Progenitor cell of endocrine pancreas (in vitro differentiated cells): ENCODE results near the gene CASTOR1. TPM values are rescaled to one million over a fixed set of nuclear protein-coding genes. Genes with fewer than 3 reads are reported as not detected.

Experiments
- DNase-seq: peaks from one replicate; pipeline ENCODE4 v3.0.0; 2021; ENCODE audit warnings: low spot score; ENCODE audit not compliant: unreplicated experiment
- H3K27ac Mint-ChIP-seq: 2 replicates; pipeline ENCODE4 v1.8.0; 2021; ENCODE audit warnings: mild to moderate bottlenecking, moderate library complexity, mixed read lengths
- H3K27me3 Mint-ChIP-seq: 2 replicates; pipeline ENCODE4 v1.8.0; 2021; ENCODE audit warnings: mixed read lengths
- H3K36me3 Mint-ChIP-seq: 2 replicates; pipeline ENCODE4 v1.8.0; 2022; ENCODE audit warnings: mixed read lengths; ENCODE audit not compliant: insufficient read depth
- H3K4me1 Mint-ChIP-seq: 2 replicates; pipeline ENCODE4 v1.8.0; 2021; ENCODE audit warnings: low read depth, mixed read lengths
- H3K4me3 Mint-ChIP-seq: 2 replicates; pipeline ENCODE4 v1.8.0; 2021; ENCODE audit warnings: low read depth, mild to moderate bottlenecking, moderate library complexity, mixed read lengths
- H3K9me3 Mint-ChIP-seq: 2 replicates; pipeline ENCODE4 v1.8.0; 2021; ENCODE audit warnings: low read depth, mixed read lengths
- CTCF ChIP-seq: fragments of 200-600 bp; sonication (generic); IDR thresholded peaks from one replicate; pipeline ENCODE4 v1.5.0; 2021; ENCODE audit warnings: antibody characterized with exemption, mild to moderate bottlenecking; ENCODE audit not compliant: unreplicated experiment
- total RNA-seq: library from RNA; stranded (reverse); gene quantifications from 2 replicates; pipeline ENCODE4 v1.2.1, GENCODE V29; 2021

Gene CASTOR1
- total RNA-seq, 1 donor from 2014 or later = 7.2 TPM

- Mint-ChIP-seq H3K27ac (no peak overlapping the region), H3K9me3 (no peaks in the 10 kb centered on the region), H3K36me3 (no peaks in the 10 kb centered on the region), H3K27me3 (peaks cover 19% of the 10 kb centered on the region), H3K4me3 (no peak overlapping the region), H3K4me1 (peaks cover 2% of the 10 kb centered on the region)
- no peak for TF ChIP-seq CTCF
- DNase-seq = no peak
These were observed 15.4 kb downstream of the CASTOR1 start for GRCh38 chr22:30273711-30274436.

- peaks cover 2% of the 10 kb centered on the region for H3K4me1 Mint-ChIP-seq
- no peak overlapping the region for H3K27ac Mint-ChIP-seq
- DNase-seq = no peak
- H3K9me3 Mint-ChIP-seq = no peaks in the 10 kb centered on the region
- H3K36me3 Mint-ChIP-seq = no peaks in the 10 kb centered on the region
- H3K27me3 Mint-ChIP-seq = peaks cover 18% of the 10 kb centered on the region
- TF ChIP-seq CTCF = no peak
- no peak overlapping the region for H3K4me3 Mint-ChIP-seq
These were observed 16.3 kb downstream of the CASTOR1 start for GRCh38 chr22:30272781-30273601.

- no peaks in the 10 kb centered on the region for H3K36me3 Mint-ChIP-seq
- no peak overlapping the region for H3K27ac Mint-ChIP-seq
- H3K27me3 Mint-ChIP-seq = peaks cover 13% of the 10 kb centered on the region
- DNase-seq = no peak
- H3K4me1 Mint-ChIP-seq = no peaks in the 10 kb centered on the region
- no peak for TF ChIP-seq CTCF
- H3K4me3 Mint-ChIP-seq = no peak overlapping the region
- no peaks in the 10 kb centered on the region for H3K9me3 Mint-ChIP-seq
These were observed 18.5 kb downstream of the CASTOR1 start for GRCh38 chr22:30270832-30271231.

- peaks cover 11% of the 10 kb centered on the region for H3K27me3 Mint-ChIP-seq
- no peaks in the 10 kb centered on the region for H3K4me1 Mint-ChIP-seq
- no peaks in the 10 kb centered on the region for H3K36me3 Mint-ChIP-seq
- H3K4me3 Mint-ChIP-seq = no peak overlapping the region
- DNase-seq = no peak
- TF ChIP-seq CTCF = no peak
- H3K27ac Mint-ChIP-seq = no peak overlapping the region
- no peaks in the 10 kb centered on the region for H3K9me3 Mint-ChIP-seq
These were observed 21.0 kb downstream of the CASTOR1 start for GRCh38 chr22:30268331-30268730.

GRCh38 chr22:30267382-30268302, 21.7 kb downstream of the CASTOR1 start:
- no peaks in the 10 kb centered on the region for H3K36me3 Mint-ChIP-seq
- peaks cover 16% of the 10 kb centered on the region for H3K27me3 Mint-ChIP-seq
- H3K4me3 Mint-ChIP-seq = no peak overlapping the region
- no peak for TF ChIP-seq CTCF
- no peak overlapping the region for H3K27ac Mint-ChIP-seq
- H3K9me3 Mint-ChIP-seq = no peaks in the 10 kb centered on the region
- no peaks in the 10 kb centered on the region for H3K4me1 Mint-ChIP-seq
- DNase-seq = no peak
